Pancreas (tissue), 10 donors: ENCODE results near the gene GEMIN5. TPM values are rescaled to one million over a fixed set of nuclear protein-coding genes. Genes with fewer than 3 reads are reported as not detected.
"Not testable (repeated sequence)": the region's sequence is repeated elsewhere in the genome, so short reads cannot be mapped to it uniquely, and the experiment has no call there.

Experiments
- ATAC-seq, 4 donors: fragments of 200-7000 bp; cut with Tn5 transposase; one replicate each; pipeline versions ENCODE4 v1.8.0 to v1.9.1; 2020; ENCODE audit warnings: mild to moderate bottlenecking in 4 of 4, moderate library complexity in 4 of 4
- DNase-seq, 6 donors: peaks; one replicate each; pipeline ENCODE4 v3.0.0-alpha.2; 2020
- FAIRE-seq: peaks from 2 replicates; lab custom pipeline; 2012; peaks lifted over from hg19 to GRCh38; lab: Jason Lieb, UNC
- H3K27ac ChIP-seq, 4 donors: fragments of 200-600 bp; sonication (generic); 1 replicate in 3 of 4; 2 replicates in 1 of 4; pipeline versions ENCODE4 v1.5.0 to v1.8.0; 2020
- H3K27me3 ChIP-seq, 4 donors: fragments of 200-600 bp; one replicate each; pipeline ENCODE4 v1.8.0; 2021
- H3K36me3 ChIP-seq, 3 donors: fragments of 200-600 bp; sonication (generic) in 1 of 3; one replicate each; pipeline versions ENCODE4 v1.5.0 to v1.8.0; 2020 to 2021
- H3K4me1 ChIP-seq, 3 donors: fragments of 200-600 bp; one replicate each; pipeline ENCODE4 v1.8.0; 2021
- H3K4me3 ChIP-seq, 4 donors: fragments of 200-600 bp; sonication (generic) in 2 of 4; one replicate each; pipeline versions ENCODE4 v1.5.0 to v1.8.0; 2020 to 2021
- H3K9me3 ChIP-seq, 4 donors: fragments of 200-600 bp; one replicate each; pipeline ENCODE4 v1.8.0; 2021
- CTCF ChIP-seq, 4 donors: fragments of 200-600 bp; sonication (generic) in 3 of 4; IDR thresholded peaks; one replicate each; pipeline versions ENCODE4 v1.5.0 to v1.8.0; 2021; ENCODE audit warnings: antibody characterized with exemption in 4 of 4
- WGBS, 2 donors: extraction: QIAGEN DNeasy Blood & Tissue Kit; methylation state at CpG; one replicate each; pipeline ENCODE4 v1.1.7; 2013; 5-methylcytosine and 5-hydroxymethylcytosine counted together
- intact Hi-C, 3 donors: fragments of 100-400 bp; cut with DNase I; formaldehyde crosslinking; loops; one replicate each; pipeline versions ENCODE4 v1.11.1 to v1.14.2; 2022
- polyA plus RNA-seq, 2 donors: library from polyadenylated mRNA; stranded (reverse); fragments of 200-250 nt; gene quantifications; one replicate each; pipeline ENCODE4 v1.2.3, GENCODE V29; 2013
- total RNA-seq, 6 donors: library from RNA; stranded (reverse); fragmentation: NEBNext Ultra II Directional in 4 of 6; extraction: Animal tissue kit (Norgen Biotek cat#: 25700) in 4 of 6; gene quantifications; one replicate each; pipeline versions ENCODE4 v1.2.1 to v1.2.4, GENCODE V29; 2021 to 2023
- donor health status: healthy with polysubstance abuse.
- donor health status: DM: no; HTN: no; CAD: no; lungs with moderate emphysema.
- donor health status: DM: no; HTN: no; CAD: no.
- donor health status: control.
- donor health status: control.
- donor health status: Bipolar disorder and iron deficiency.
- donor health status: DM: yes; HTN: yes; CAD: no.
- donor health status: DM: no; HTN: no; CAD: no.
- donor health status: DM: no; HTN: no; CAD: no.
- donor health status: DM: yes; HTN: yes; CAD: no.

The GEMIN5 gene
- total and polyA plus RNA-seq, 8 donors, result 1.7 to 7.3 (median 6.1) TPM

- Histone ChIP-seq H3K36me3 (peaks cover 4 to 28% (median 15%) of the 10 kb centered on the region in 3 donors), H3K27ac (no peak overlapping the region), H3K4me1 (no peaks in the 10 kb centered on the region), H3K27me3 (no peaks in the 10 kb centered on the region), H3K9me3 (no peaks in the 10 kb centered on the region), H3K4me3 (no peak overlapping the region)
- WGBS, 2 donors, result 68 to 73% methylated on average over 4 of the region's 4 CpGs
- DNase-seq (no peak), ATAC-seq (no peak), FAIRE-seq (no peak)
- TF ChIP-seq CTCF (IDR thresholded peaks at IDR 0.05), result no peak
- intact Hi-C loops, result no loop called here
These were observed 20.3 kb downstream of the GEMIN5 start for GRCh38 chr5:154917757-154918156.

GRCh38 chr5:154916874-154917273 lies 21.1 kb downstream of the GEMIN5 start:
- FAIRE-seq (no peak), DNase-seq (no peak), ATAC-seq (no peak)
- 52 to 53% methylated on average over 3 of the region's 3 CpGs for WGBS, 2 donors
- Histone ChIP-seq H3K36me3 (peaks cover 4 to 32% (median 15%) of the 10 kb centered on the region in 3 donors), H3K4me3 (no peak overlapping the region), H3K4me1 (no peaks in the 10 kb centered on the region), H3K27me3 (no peaks in the 10 kb centered on the region), H3K9me3 (no peaks in the 10 kb centered on the region), H3K27ac (no peak overlapping the region)
- TF ChIP-seq CTCF (IDR thresholded peaks at IDR 0.05), result no peak
- intact Hi-C loops, result no loop called here

- peaks cover 3 to 62% (median 27%) of the 10 kb centered on the region in 3 donors for H3K36me3 ChIP-seq
- H3K9me3 ChIP-seq, H3K27me3 ChIP-seq, H3K27ac ChIP-seq, FAIRE-seq, ATAC-seq, intact Hi-C loops, H3K4me1 ChIP-seq, DNase-seq, H3K4me3 ChIP-seq: not testable (repeated sequence)
- WGBS, 2 donors, result 89 to 93% methylated on average over 7 of the region's 7 CpGs
These were observed 32.4 kb downstream of the GEMIN5 start for GRCh38 chr5:154905601-154906000.

GRCh38 chr5:154901913-154902312 lies 36.1 kb downstream of the GEMIN5 start:
- ATAC-seq (no peak), FAIRE-seq (no peak), DNase-seq (no peak)
- Histone ChIP-seq H3K4me1 (no peaks in the 10 kb centered on the region), H3K4me3 (no peak overlapping the region), H3K27ac (no peak overlapping the region), H3K9me3 (no peaks in the 10 kb centered on the region), H3K27me3 (no peaks in the 10 kb centered on the region), H3K36me3 (peaks cover 3 to 62% (median 22%) of the 10 kb centered on the region in 3 donors)
- intact Hi-C loops, result no loop called here
- TF ChIP-seq CTCF (IDR thresholded peaks at IDR 0.05), result no peak
- 97% methylated on average over 6 of the region's 6 CpGs for WGBS, 2 donors

GRCh38 chr5:154901276-154901675 lies 36.7 kb downstream of the GEMIN5 start:
- Histone ChIP-seq H3K4me1 (no peaks in the 10 kb centered on the region), H3K36me3 (peaks cover 3 to 57% (median 22%) of the 10 kb centered on the region in 3 donors), H3K27ac (no peak overlapping the region), H3K4me3 (no peak overlapping the region), H3K9me3 (no peaks in the 10 kb centered on the region), H3K27me3 (no peaks in the 10 kb centered on the region)
- TF ChIP-seq CTCF (IDR thresholded peaks at IDR 0.05), result no peak
- FAIRE-seq (no peak), ATAC-seq (no peak), DNase-seq (no peak)
- intact Hi-C loops, result no loop called here
- WGBS, 2 donors, result 87 to 95% methylated on average over 2 of the region's 2 CpGs
